ENCODE data around the gene JAKMIP3.

DNA sequence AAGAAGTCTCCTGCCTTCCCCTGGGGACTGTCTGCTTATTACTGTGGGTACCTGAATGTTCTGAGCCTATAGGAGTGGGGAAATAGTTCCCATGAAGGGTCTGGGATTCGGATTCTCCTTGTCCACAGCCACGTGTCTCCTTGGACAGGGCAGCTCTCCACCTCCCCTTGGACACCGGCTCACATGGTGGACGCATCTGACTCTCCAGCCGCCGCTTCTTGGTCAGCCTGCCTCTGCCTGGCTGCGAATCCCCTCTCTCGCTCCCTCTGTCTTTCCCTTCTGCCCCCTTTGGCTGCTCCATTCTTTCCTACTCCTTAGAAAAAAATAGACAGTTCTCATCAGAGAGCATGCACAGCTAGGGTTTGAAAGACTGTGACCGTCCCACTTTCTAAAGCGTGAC is 46.9 kb downstream of the JAKMIP3 start:
- TF ChIP-seq CTCF (IDR thresholded peaks at IDR 0.05; ENCODE audit: borderline replicate concordance, extremely low read depth, low read length, poor library complexity, severe bottlenecking) (no peak), EZH2 (IDR thresholded peaks at IDR 0.05; ENCODE audit: borderline replicate concordance, low read depth, low read length, severe bottlenecking) (no peak)
